Fibroblast of upper back skin (primary cell): ENCODE measurements around the gene SERPINB10.

Experiments
- DNase-seq: peaks from one replicate; pipeline ENCODE4 v3.0.0-alpha.2; 2013

Gene SERPINB10

GRCh38 chr18:63951302-63951705, 43.5 kb downstream of the SERPINB10 start:
- DNase-seq = peak; percentile 64

GRCh38 chr18:63953811-63954210, 46.1 kb downstream of the SERPINB10 start:
- peak; percentile 47 for DNase-seq

GRCh38 chr18:63956755-63957154, 49.0 kb downstream of the SERPINB10 start:
- peak; percentile 70 for DNase-seq

- DNase-seq = no peak
Measured at GRCh38 chr18:63960891-63961290, 53.1 kb downstream of the SERPINB10 start.

GRCh38 chr18:63961435-63961980, 53.8 kb downstream of the SERPINB10 start:
- no peak for DNase-seq

GRCh38 chr18:63962137-63962536, 54.4 kb downstream of the SERPINB10 start:
- no peak for DNase-seq

GRCh38 chr18:63963615-63964256, 56.0 kb downstream of the SERPINB10 start:
- DNase-seq = peak; percentile 65

- DNase-seq = no peak
Measured at GRCh38 chr18:63964908-63965307, 57.1 kb downstream of the SERPINB10 start.

GRCh38 chr18:63965716-63966330, 58.1 kb downstream of the SERPINB10 start:
- no peak for DNase-seq

- DNase-seq = peak; percentile 95
Measured at GRCh38 chr18:63969942-63970808, 62.4 kb downstream of the SERPINB10 start, which contains the start of gene SERPINB8. TSS of gene SERPINB8 (plus strand) at chr18:63970081. CDS start at chr18:63978309, 8,228 bp downstream.

GRCh38 chr18:63970809-63971205, 63.0 kb downstream of the SERPINB10 start:
- DNase-seq = peak; percentile 32

GRCh38 chr18:63971320-63972001, 63.7 kb downstream of the SERPINB10 start:
- DNase-seq = no peak

- no peak for DNase-seq
Measured at GRCh38 chr18:63972002-63972376, 64.2 kb downstream of the SERPINB10 start.

GRCh38 chr18:63974991-63975390, 67.2 kb downstream of the SERPINB10 start:
- peak; percentile 41 for DNase-seq

GRCh38 chr18:63975628-63976027, 67.9 kb downstream of the SERPINB10 start:
- DNase-seq = no peak

GRCh38 chr18:63977040-63977439, 69.3 kb downstream of the SERPINB10 start:
- DNase-seq = no peak

- DNase-seq = peak; percentile 77
Measured at GRCh38 chr18:63979409-63979920, 71.7 kb downstream of the SERPINB10 start.

- no peak for DNase-seq
Measured at GRCh38 chr18:63980027-63980426, 72.3 kb downstream of the SERPINB10 start.

- DNase-seq = no peak
Measured at GRCh38 chr18:63980896-63981460, 73.2 kb downstream of the SERPINB10 start.

- DNase-seq = no peak
Measured at GRCh38 chr18:63981719-63982118, 74.0 kb downstream of the SERPINB10 start.

- no peak for DNase-seq
Measured at GRCh38 chr18:63982361-63982760, 74.6 kb downstream of the SERPINB10 start.
